ENCODE data around the gene OR51F1.
"Not testable (repeated sequence)": the region's sequence is repeated elsewhere in the genome, so short reads cannot be mapped to it uniquely, and the experiment has no call there.

The OR51F1 gene, protein sequence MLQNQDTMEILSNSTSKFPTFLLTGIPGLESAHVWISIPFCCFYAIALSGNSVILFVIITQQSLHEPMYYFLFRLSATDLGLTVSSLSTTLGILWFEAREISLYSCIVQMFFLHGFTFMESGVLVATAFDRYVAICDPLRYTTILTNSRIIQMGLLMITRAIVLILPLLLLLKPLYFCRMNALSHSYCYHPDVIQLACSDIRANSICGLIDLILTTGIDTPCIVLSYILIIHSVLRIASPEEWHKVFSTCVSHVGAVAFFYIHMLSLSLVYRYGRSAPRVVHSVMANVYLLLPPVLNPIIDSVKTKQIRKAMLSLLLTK

GRCh38 chr11:4769838-4770237 lies at the start of gene OR51F1:
TSS of gene OR51F1 (minus strand) at chr11:4769938. CDS start at chr11:4769938, 0 bp downstream.
- TF ChIP-seq CTCF (IDR thresholded peaks at IDR 0.05; ENCODE audit: extremely low read depth, missing control alignments), result no peak
- no peak for DNase-seq (ENCODE audit: low spot score)

DNA sequence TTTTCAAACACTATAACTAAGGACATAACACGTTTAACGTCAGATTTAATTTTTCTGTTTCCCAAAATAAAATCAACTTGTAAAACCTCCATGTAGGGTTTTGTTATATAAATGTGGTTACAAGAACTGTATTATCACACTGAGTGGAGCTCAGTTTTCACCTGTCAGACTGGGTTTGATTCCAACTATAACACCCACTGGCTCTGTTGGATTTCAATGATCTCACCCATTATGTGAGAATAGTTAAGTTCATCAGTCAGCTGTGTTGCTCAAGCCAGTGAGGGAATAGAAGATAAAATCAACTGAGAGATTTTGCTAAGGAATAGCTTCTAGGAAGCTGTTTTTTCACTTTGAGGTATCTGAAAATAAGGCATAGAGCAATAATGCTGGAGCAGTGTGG lies 39.5 kb upstream of the OR51F1 start:
- TF ChIP-seq CTCF (IDR thresholded peaks at IDR 0.05; ENCODE audit: extremely low read depth, missing control alignments), result no peak
- DNase-seq (ENCODE audit: low spot score), result no peak

GRCh38 chr11:4808476-4808875 lies 38.7 kb upstream of the OR51F1 start:
- no peak for DNase-seq (ENCODE audit: low spot score)
- no peak for TF ChIP-seq CTCF (IDR thresholded peaks at IDR 0.05; ENCODE audit: extremely low read depth, missing control alignments)

GRCh38 chr11:4804280-4804679 lies 34.5 kb upstream of the OR51F1 start, which contains the start of gene OR52R1:
TSS of gene OR52R1 (minus strand) at chr11:4804380. CDS start at chr11:4804380, 0 bp downstream.
- TF ChIP-seq CTCF (IDR thresholded peaks at IDR 0.05; ENCODE audit: extremely low read depth, missing control alignments), result no peak
- DNase-seq (ENCODE audit: low spot score), result no peak

DNA sequence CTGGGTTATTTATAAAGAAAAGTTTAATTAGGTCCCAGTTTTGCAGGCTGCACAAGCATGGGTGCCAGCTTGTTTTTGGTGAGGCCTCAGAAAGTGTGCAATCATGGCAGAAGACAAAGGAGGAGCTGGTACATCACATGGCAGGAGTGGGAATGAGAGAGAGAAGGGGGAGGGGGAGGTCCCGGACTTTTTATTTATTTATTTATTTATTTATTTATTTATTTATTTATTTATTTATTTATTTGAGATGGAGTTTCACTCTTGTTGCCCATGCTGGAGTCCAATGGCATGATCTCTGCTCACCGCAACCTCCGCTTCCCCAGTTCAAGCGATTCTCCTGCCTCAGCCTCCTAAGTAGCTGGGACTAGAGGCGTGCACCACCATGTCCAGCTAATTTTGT lies 31.6 kb upstream of the OR51F1 start:
- not testable (repeated sequence) for DNase-seq (ENCODE audit: low spot score)

DNA sequence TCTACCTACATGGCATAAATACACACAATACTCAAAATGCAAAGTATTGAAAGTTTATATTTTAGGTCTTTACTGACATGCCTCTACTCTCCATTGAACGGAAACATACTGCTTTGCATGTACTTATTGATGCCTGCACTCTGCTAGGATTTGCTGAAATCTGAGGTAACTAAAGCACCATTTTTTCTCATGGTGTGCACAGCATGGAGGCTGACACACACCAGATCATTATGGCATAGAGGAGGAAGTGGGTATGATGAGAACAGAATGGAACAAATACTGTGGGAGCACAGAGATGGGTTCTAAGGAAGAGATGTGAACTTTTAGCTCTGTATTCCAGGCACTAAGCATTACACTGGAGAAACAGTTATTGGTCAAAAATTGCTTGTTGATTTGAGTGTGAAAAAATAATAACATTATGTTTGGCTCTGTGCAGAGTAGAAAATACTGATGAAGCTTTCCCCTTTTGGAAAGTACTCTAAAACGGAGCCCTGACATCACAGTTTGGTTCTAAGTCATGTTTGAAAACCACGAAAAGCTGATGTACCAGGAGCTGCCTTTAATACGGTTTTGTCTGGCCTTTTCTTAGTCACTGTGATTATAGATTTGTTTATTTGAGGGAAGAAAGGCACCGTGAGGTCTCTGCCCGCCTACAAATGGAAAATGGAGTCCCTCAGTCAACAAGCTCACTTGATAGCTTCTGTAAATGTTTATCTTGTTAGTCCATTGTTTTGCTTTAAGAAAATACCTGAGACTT lies 28.9 kb upstream of the OR51F1 start:
- no peak for TF ChIP-seq CTCF (IDR thresholded peaks at IDR 0.05; ENCODE audit: extremely low read depth, missing control alignments)
- no peak for DNase-seq (ENCODE audit: low spot score)

DNA sequence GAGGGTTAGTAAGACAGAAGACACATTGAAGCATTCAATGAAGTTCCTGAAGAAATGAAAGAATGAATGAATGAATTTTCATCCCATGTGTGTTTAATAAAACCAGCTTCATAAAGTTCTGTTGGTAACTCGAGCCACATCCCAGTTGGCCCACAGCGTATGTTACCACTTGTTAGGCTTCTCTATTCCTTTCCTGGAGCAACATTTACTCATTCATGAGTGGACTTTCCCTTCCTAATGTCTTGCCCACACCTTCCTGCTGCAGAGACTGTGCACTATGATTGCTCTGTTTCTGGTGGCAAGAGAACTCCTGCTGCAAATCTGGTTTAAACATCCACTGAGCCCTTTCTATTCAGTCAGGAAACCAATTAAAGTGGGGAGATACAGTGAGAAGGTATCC lies 27.5 kb upstream of the OR51F1 start:
- no peak for DNase-seq (ENCODE audit: low spot score)
- no peak for TF ChIP-seq CTCF (IDR thresholded peaks at IDR 0.05; ENCODE audit: extremely low read depth, missing control alignments)
